Astrocyte of the spinal cord (primary cell): ENCODE measurements around the gene BMP7.

ENCODE experiments used
- DNase-seq: peaks from one replicate; pipeline ENCODE4 v3.0.0; 2011; ENCODE audit warnings: low read depth, low spot score
- H3K4me3 ChIP-seq: 2 replicates; pipeline ENCODE4 v1.5.1; 2011; ENCODE audit warnings: low read depth, mild to moderate bottlenecking, low read length, moderate library complexity
- in situ Hi-C: cut with HindIII; loops from 2 replicates; pipeline ENCODE4 v1.10.0; 2017; ENCODE audit warnings: low sequenced_read_pairs
- TF ChIP-seq, protein P1 (sequence below): IDR thresholded peaks from 2 replicates; pipeline ENCODE4 v1.5.1; 2012; ENCODE audit warnings: low read depth, mild to moderate bottlenecking, low read length, inconsistent platforms

Gene BMP7

GRCh38 chr20:57219071-57219677 lies 47.3 kb downstream of the BMP7 start:
- no peak for DNase-seq
- TF ChIP-seq, protein P1, sequence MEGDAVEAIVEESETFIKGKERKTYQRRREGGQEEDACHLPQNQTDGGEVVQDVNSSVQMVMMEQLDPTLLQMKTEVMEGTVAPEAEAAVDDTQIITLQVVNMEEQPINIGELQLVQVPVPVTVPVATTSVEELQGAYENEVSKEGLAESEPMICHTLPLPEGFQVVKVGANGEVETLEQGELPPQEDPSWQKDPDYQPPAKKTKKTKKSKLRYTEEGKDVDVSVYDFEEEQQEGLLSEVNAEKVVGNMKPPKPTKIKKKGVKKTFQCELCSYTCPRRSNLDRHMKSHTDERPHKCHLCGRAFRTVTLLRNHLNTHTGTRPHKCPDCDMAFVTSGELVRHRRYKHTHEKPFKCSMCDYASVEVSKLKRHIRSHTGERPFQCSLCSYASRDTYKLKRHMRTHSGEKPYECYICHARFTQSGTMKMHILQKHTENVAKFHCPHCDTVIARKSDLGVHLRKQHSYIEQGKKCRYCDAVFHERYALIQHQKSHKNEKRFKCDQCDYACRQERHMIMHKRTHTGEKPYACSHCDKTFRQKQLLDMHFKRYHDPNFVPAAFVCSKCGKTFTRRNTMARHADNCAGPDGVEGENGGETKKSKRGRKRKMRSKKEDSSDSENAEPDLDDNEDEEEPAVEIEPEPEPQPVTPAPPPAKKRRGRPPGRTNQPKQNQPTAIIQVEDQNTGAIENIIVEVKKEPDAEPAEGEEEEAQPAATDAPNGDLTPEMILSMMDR, result no peak
- no peak overlapping the region for H3K4me3 ChIP-seq
- in situ Hi-C loops, result no loop called here

GRCh38 chr20:57218489-57218888 lies 48.0 kb downstream of the BMP7 start:
- TF ChIP-seq, protein P1, result no peak
- in situ Hi-C loops, result no loop called here
- DNase-seq, result no peak

GRCh38 chr20:57217802-57218201 lies 48.6 kb downstream of the BMP7 start:
- no peak overlapping the region for H3K4me3 ChIP-seq
- no peak for DNase-seq
- in situ Hi-C loops, result no loop called here
- TF ChIP-seq, protein P1, result no peak

More at GRCh38 chr20:57218489-57218888, 48.0 kb downstream of the BMP7 start:
- no peak overlapping the region for H3K4me3 ChIP-seq

GRCh38 chr20:57216669-57217068 lies 49.8 kb downstream of the BMP7 start:
- in situ Hi-C loops, result no loop called here
- no peak overlapping the region for H3K4me3 ChIP-seq
- DNase-seq, result no peak
- TF ChIP-seq, protein P1, result no peak

DNA sequence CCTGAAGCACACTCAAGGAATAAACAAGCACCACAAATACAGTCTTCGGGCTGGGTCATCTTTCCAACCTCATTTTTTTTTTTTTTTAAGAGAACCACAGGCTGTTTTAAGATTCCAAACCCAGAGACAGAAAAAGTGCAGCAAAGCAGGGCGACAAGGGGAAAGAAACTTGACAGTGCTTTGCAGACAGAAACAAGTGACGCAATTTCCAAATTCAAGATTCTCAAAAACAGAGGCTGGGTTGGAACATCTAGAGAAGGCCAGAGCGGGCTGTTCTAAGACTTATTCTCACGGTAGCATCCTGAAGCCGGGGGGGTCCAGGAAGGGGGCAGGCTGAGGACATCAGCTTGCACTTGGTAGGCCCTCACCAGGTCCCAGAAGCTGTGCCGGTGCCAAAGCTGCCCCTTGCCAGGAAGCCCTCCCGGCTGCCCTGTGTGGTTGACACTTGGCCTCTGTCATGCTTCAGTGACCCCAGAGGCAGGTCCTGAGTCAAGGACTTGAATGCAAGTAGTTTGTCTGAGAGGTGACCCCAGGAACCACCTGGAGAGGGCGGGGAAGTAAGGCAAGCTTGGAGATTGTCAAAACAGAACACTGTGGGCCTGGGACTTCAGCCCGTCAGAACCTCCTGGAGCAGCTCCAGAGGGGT lies 50.5 kb downstream of the BMP7 start:
- TF ChIP-seq, protein P1, result no peak
- in situ Hi-C loops, result no loop called here
- no peak overlapping the region for H3K4me3 ChIP-seq
- no peak for DNase-seq

DNA sequence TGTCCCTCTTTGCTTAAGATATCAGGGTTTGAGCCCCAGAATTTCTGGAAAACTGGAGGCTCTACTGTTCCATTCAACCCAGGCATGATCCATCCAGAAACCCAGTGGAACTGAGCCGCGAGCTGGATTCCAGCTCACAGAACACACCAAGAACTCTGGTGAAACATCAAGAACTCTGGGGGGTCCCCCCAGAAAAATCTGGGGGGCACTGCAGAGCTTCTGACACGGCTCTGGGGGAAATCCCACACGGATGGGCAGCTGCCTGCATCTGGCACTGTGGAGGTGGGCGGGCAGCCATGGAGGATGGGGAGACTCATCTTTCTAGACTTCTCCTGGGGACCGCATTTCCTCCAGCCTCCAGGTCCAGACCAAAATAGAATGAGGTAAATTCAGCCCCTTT lies 51.0 kb downstream of the BMP7 start:
- in situ Hi-C loops, result no loop called here
- TF ChIP-seq, protein P1, result no peak
- no peak for DNase-seq
- H3K4me3 ChIP-seq, result no peak overlapping the region
